SK-N-SH treated with all-trans-retinoic acid at 6 μM for 48 hours (cell line): ENCODE results near the gene SEMA7A.

Experiments
- ARNTL ChIP-seq: fragments of 450-650 bp; formaldehyde crosslinking; IDR thresholded peaks from 2 replicates; pipeline ENCODE4 v1.5.0; 2020; ENCODE audit warnings: low read depth, mild to moderate bottlenecking, moderate library complexity, borderline replicate concordance
- CSDC2 ChIP-seq: fragments of 250-450 bp; sonication (Bioruptor Pico); IDR thresholded peaks from 2 replicates; pipeline ENCODE4 v1.5.0; 2020; ENCODE audit warnings: mild to moderate bottlenecking, moderate library complexity
- CSRNP3 ChIP-seq: fragments of 250-450 bp; sonication (Bioruptor Pico); IDR thresholded peaks from 2 replicates; pipeline ENCODE4 v1.5.1; 2021; ENCODE audit warnings: mild to moderate bottlenecking, moderate library complexity
- PATZ1 ChIP-seq: fragments of 250-450 bp; sonication (Bioruptor Pico); IDR thresholded peaks from 2 replicates; pipeline ENCODE4 v1.8.0; 2020; ENCODE audit warnings: mild to moderate bottlenecking, moderate library complexity, borderline replicate concordance
- ZC3H10 ChIP-seq: fragments of 250-450 bp; sonication (Bioruptor Pico); IDR thresholded peaks from 2 replicates; pipeline ENCODE4 v1.5.1; 2021; ENCODE audit warnings: mild to moderate bottlenecking, moderate library complexity
- ZFP3 ChIP-seq: fragments of 250-450 bp; sonication (Bioruptor Pico); IDR thresholded peaks from 2 replicates; pipeline ENCODE4 v1.5.0; 2020; ENCODE audit warnings: mild to moderate bottlenecking, moderate library complexity
- ZFP30 ChIP-seq: fragments of 450-650 bp; formaldehyde crosslinking; IDR thresholded peaks from 2 replicates; pipeline ENCODE4 v1.5.0; 2022; ENCODE audit warnings: mild to moderate bottlenecking, moderate library complexity

DNA sequence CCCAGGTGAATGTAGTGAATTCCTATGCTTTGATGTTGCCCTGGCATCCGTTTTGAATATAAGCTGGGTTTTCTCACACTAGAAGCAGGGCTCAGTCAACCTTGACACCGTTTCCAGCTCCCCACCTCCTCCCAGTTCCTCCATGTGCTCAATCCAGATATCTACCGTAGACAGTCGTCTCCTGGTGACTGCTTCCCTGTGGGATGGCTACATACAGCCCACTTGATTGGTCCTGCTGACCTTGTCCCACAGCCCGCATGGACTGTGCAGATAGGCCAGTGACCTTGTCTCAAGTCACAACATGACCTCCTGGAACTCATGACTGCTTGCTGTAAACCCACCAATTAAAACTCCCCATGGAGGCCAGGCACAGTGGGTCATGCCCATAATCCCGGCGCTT lies 8.1 kb downstream of the SEMA7A start:
- TF ChIP-seq ZC3H10 (no peak), CSRNP3 (CRISPR knock-in tag) (no peak), ZFP30 (CRISPR knock-in tag) (no peak), CSDC2 (CRISPR knock-in tag) (no peak), ZFP3 (CRISPR knock-in tag) (no peak), PATZ1 (no peak), ARNTL (CRISPR knock-in tag) (no peak)
